Aorta (tissue), 5 donors: Measurements from ENCODE around the gene PIAS1. TPM values are rescaled to one million over a fixed set of nuclear protein-coding genes. Genes with fewer than 3 reads are reported as not detected.
"Not testable (repeated sequence)": the region's sequence is repeated elsewhere in the genome, so short reads cannot be mapped to it uniquely, and the experiment has no call there.

Source experiments
- ATAC-seq: fragments of 200-7000 bp; cut with Tn5 transposase; one replicate; pipeline ENCODE4 v1.9.1; 2022; ENCODE audit warnings: moderate library complexity; ENCODE audit not compliant: low FRiP score
- DNase-seq, 2 donors: peaks; one replicate each; pipeline ENCODE4 v3.0.0-alpha.2; 2020
- H3K27ac ChIP-seq, 2 donors: one replicate each; pipeline ENCODE4 v1.5.1; 2013; ENCODE audit warnings: low read length in 2 of 2, mild to moderate bottlenecking in 2 of 2, moderate library complexity in 2 of 2, control low read depth in 1 of 2, inconsistent platforms in 1 of 2, low read depth in 1 of 2
- H3K27me3 ChIP-seq, 2 donors: one replicate each; pipeline ENCODE4 v1.6.1; 2013; ENCODE audit warnings: control low read depth in 1 of 2, low read length in 1 of 2, mild to moderate bottlenecking in 1 of 2, moderate library complexity in 1 of 2; ENCODE audit not compliant: insufficient read depth in 2 of 2, control insufficient read depth in 1 of 2
- H3K36me3 ChIP-seq, 2 donors: one replicate each; pipeline ENCODE4 v1.6.1; 2013; ENCODE audit warnings: control low read depth in 1 of 2, low read length in 1 of 2, mild to moderate bottlenecking in 1 of 2; ENCODE audit not compliant: insufficient read depth in 2 of 2, control insufficient read depth in 1 of 2
- H3K4me1 ChIP-seq, 2 donors: one replicate each; pipeline ENCODE4 v1.6.1; 2013; ENCODE audit warnings: low read length in 2 of 2, control low read depth in 1 of 2, mild to moderate bottlenecking in 1 of 2, moderate library complexity in 1 of 2; ENCODE audit not compliant: insufficient read depth in 2 of 2, control insufficient read depth in 1 of 2
- H3K4me3 ChIP-seq, 2 donors: one replicate each; pipeline ENCODE4 v1.5.1; 2013; ENCODE audit warnings: low read length in 2 of 2, control low read depth in 1 of 2, mild to moderate bottlenecking in 1 of 2
- H3K9me3 ChIP-seq: one replicate; pipeline ENCODE4 v1.6.1; 2013; ENCODE audit warnings: mild to moderate bottlenecking, low read length; ENCODE audit not compliant: control insufficient read depth
- WGBS, 2 donors: extraction: QIAGEN DNeasy Blood & Tissue Kit; methylation state at CpG; one replicate each; pipeline ENCODE4 v1.1.7; 2013; 5-methylcytosine and 5-hydroxymethylcytosine counted together
- intact Hi-C, 2 donors: fragments of 100-400 bp; cut with DNase I; formaldehyde crosslinking; loops; one replicate each; pipeline versions ENCODE4 v1.14.2 to v1.15.0; 2022
- polyA plus RNA-seq, 2 donors: library from polyadenylated mRNA; stranded (reverse); fragments of 200-250 nt; gene quantifications; one replicate each; pipeline ENCODE4 v1.2.3, GENCODE V29; 2013
- total RNA-seq, 2 donors: library from RNA; stranded (reverse); fragmentation: NEBNext Ultra II Directional; extraction: Animal tissue kit (Norgen Biotek cat#: 25700); gene quantifications; one replicate each; pipeline ENCODE4 v1.2.1, GENCODE V29; 2021
- donor health status: healthy with polysubstance abuse.
- donor health status: Bipolar disorder and iron deficiency.
- donor health status: DM: no; HTN: no; CAD: no.
- donor health status: DM: no; HTN: no; CAD: no.
- donor health status: DM: yes; HTN: yes; CAD: no.

Gene PIAS1
- total and polyA plus RNA-seq, 4 donors: 7.0 to 62.9 (median 28.5) TPM

- ATAC-seq (no peak), DNase-seq (no peak)
- Histone ChIP-seq H3K9me3 (no peaks in the 10 kb centered on the region), H3K4me1 (peaks cover 0 to 5% of the 10 kb centered on the region in 2 donors), H3K36me3 (no peaks in the 10 kb centered on the region), H3K4me3 (peak overlapping the region; percentile 34 to 42), H3K27me3 (no peaks in the 10 kb centered on the region), H3K27ac (no peak overlapping the region)
- WGBS, 2 donors: 11 to 21% methylated on average over 5 of the region's 5 CpGs
- intact Hi-C loops: loop anchor here (10.0 kb wide), 2 partner anchors 99 to 191 kb away; no protein-coding TSS in a partner anchor
These were observed 2.2 kb downstream of the PIAS1 start for GRCh38 chr15:68056097-68056865.

DNA sequence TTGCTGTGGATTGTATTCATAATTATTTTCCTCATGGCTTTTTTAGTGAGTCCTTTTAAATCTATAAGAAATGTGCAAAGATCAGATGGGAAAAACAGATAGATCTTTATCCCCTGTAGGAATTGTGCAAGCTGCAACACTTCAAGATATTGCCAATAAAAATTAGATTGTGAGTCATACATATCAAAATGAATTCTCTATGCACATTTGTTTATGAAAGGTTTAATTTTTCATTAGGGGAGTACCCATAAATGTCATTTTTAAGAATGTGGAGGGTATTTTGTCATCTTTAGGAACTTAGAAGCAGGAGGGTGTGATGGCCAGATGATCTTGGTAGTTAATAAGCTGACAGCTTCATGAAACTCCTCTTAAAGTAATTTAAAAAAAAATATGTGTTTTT, 2.9 kb downstream of the PIAS1 start:
- no peaks in the 10 kb centered on the region for H3K27me3 ChIP-seq
- no peak overlapping the region for H3K27ac ChIP-seq
- no peak for ATAC-seq
- peaks cover 0 to 5% of the 10 kb centered on the region in 2 donors for H3K4me1 ChIP-seq
- H3K4me3 ChIP-seq: no peak overlapping the region
- H3K36me3 ChIP-seq: no peaks in the 10 kb centered on the region
- intact Hi-C loops: loop anchor here (10.0 kb wide), 2 partner anchors 98 to 192 kb away; no protein-coding TSS in a partner anchor
- no peaks in the 10 kb centered on the region for H3K9me3 ChIP-seq
- DNase-seq: no peak

- no peak for ATAC-seq
- intact Hi-C loops: loop anchor here (10.0 kb wide), 2 partner anchors 97 to 193 kb away; no protein-coding TSS in a partner anchor
- DNase-seq: no peak
- Histone ChIP-seq H3K4me1 (peaks cover 0 to 5% of the 10 kb centered on the region in 2 donors), H3K4me3 (no peak overlapping the region), H3K27me3 (no peaks in the 10 kb centered on the region), H3K27ac (no peak overlapping the region), H3K36me3 (no peaks in the 10 kb centered on the region), H3K9me3 (no peaks in the 10 kb centered on the region)
- WGBS, 2 donors: 83 to 84% methylated on average over 6 of the region's 6 CpGs
These were observed 3.6 kb downstream of the PIAS1 start for GRCh38 chr15:68057758-68058157.

DNA sequence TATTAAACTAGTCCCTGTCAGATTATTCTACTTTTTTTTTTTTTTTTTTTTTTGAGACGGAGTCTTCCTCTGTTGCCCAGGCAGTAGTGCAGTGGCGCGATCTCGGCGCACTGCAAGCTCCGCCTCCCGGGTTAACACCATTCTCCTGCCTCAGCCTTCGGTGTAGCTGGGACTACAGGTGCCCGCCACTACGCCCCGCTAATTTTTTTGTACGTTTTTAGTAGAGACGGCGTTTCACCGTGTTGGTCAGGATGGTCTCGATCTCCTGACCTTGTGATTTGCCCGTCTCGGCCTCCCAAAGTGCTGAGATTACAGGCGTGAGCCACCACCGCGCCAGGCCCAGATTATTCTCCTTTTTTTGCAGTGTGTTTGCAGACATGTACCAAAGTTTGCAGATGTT, 4.9 kb downstream of the PIAS1 start:
- H3K4me1 ChIP-seq, DNase-seq, H3K36me3 ChIP-seq, H3K4me3 ChIP-seq, H3K27me3 ChIP-seq, ATAC-seq, H3K27ac ChIP-seq, H3K9me3 ChIP-seq: not testable (repeated sequence)
- WGBS, 2 donors: 96 to 97% methylated on average over 21 of the region's 21 CpGs
- intact Hi-C loops: loop anchor here (10.0 kb wide), 2 partner anchors 96 to 194 kb away; no protein-coding TSS in a partner anchor

- Histone ChIP-seq H3K9me3 (no peaks in the 10 kb centered on the region), H3K27me3 (no peaks in the 10 kb centered on the region), H3K36me3 (no peaks in the 10 kb centered on the region), H3K4me1 (peaks cover 0 to 6% of the 10 kb centered on the region in 2 donors), H3K27ac (no peak overlapping the region), H3K4me3 (no peak overlapping the region)
- no peak for DNase-seq
- intact Hi-C loops: loop anchor here (10.0 kb wide), 2 partner anchors 95 to 195 kb away; no protein-coding TSS in a partner anchor
- ATAC-seq: no peak
- 96 to 98% methylated on average over 5 to 6 of the region's 6 CpGs for whole genome bisulfite sequencing, 2 donors
These were observed 5.5 kb downstream of the PIAS1 start for GRCh38 chr15:68059630-68060029.

DNA sequence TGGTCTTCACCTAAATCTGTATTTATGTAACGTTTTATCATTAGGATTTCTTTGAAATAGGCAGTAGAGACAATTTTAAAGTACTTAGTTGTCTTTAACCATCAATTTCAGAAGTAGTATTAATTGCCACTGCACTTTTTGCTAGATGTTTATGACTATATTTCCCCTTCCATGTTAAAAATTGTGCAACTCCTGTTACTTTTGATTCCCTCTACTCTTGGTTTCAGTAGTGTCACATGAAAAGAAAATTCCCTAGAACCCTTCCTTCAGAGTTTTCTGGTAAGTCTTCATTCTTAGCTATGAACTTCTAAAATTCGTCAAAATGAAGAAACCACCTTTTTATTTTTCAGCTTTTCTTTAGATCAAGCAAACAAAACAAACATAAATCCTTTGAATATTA, 7.1 kb downstream of the PIAS1 start:
- 84 to 88% methylated on average over 2 of the region's 2 CpGs for WGBS, 2 donors
- intact Hi-C loops: no loop called here
- no peak for ATAC-seq

GRCh38 chr15:68061602-68062001, 7.5 kb downstream of the PIAS1 start:
- DNase-seq: no peak
- no peak for ATAC-seq
- H3K9me3 ChIP-seq: no peaks in the 10 kb centered on the region
- intact Hi-C loops: no loop called here
- H3K27ac ChIP-seq: no peak overlapping the region
- H3K27me3 ChIP-seq: no peaks in the 10 kb centered on the region
- H3K36me3 ChIP-seq: no peaks in the 10 kb centered on the region
- WGBS, 2 donors: 76 to 78% methylated on average over 5 of the region's 5 CpGs
- no peak overlapping the region for H3K4me3 ChIP-seq
- H3K4me1 ChIP-seq: peaks cover 0 to 6% of the 10 kb centered on the region in 2 donors

More for the DNA sequence above, 7.1 kb downstream of the PIAS1 start:
- Histone ChIP-seq H3K36me3 (no peaks in the 10 kb centered on the region), H3K9me3 (no peaks in the 10 kb centered on the region), H3K27ac (no peak overlapping the region), H3K4me1 (peaks cover 0 to 6% of the 10 kb centered on the region in 2 donors), H3K27me3 (no peaks in the 10 kb centered on the region), H3K4me3 (no peak overlapping the region)
- no peak for DNase-seq

- ATAC-seq (no peak), DNase-seq (no peak)
- Histone ChIP-seq H3K36me3 (no peaks in the 10 kb centered on the region), H3K4me1 (peaks cover 0 to 6% of the 10 kb centered on the region in 2 donors), H3K27ac (no peak overlapping the region), H3K4me3 (no peak overlapping the region), H3K9me3 (no peaks in the 10 kb centered on the region), H3K27me3 (no peaks in the 10 kb centered on the region)
- 39 to 46% methylated on average over 3 of the region's 3 CpGs for WGBS, 2 donors
- intact Hi-C loops: no loop called here
These were observed 8.1 kb downstream of the PIAS1 start for GRCh38 chr15:68062214-68062613.

GRCh38 chr15:68062946-68063465, 8.9 kb downstream of the PIAS1 start:
- no peak overlapping the region for H3K27ac ChIP-seq
- H3K27me3 ChIP-seq: no peaks in the 10 kb centered on the region
- H3K4me1 ChIP-seq: peaks cover 0 to 3% of the 10 kb centered on the region in 2 donors
- no peaks in the 10 kb centered on the region for H3K9me3 ChIP-seq
- no peak for DNase-seq
- no peak for ATAC-seq
- intact Hi-C loops: no loop called here
- H3K4me3 ChIP-seq: no peak overlapping the region
- no peaks in the 10 kb centered on the region for H3K36me3 ChIP-seq
